GM18858 (cell line): ENCODE results near the gene DIAPH1.

ENCODE experiments used
- ATAC-seq: cut with Tn5 transposase; IDR thresholded peaks from one replicate; pipeline ENCODE4 v1.9.1; 2021; ENCODE audit not compliant: unreplicated experiment

DIAPH1 gene

GRCh38 chr5:141640051-141640415 lies 21.2 kb upstream of the DIAPH1 start:
- ATAC-seq: no peak

- no peak for ATAC-seq
These were observed 20.7 kb upstream of the DIAPH1 start for GRCh38 chr5:141639357-141640050.

- ATAC-seq: no peak
These were observed 20.0 kb upstream of the DIAPH1 start for GRCh38 chr5:141638771-141639170.

GRCh38 chr5:141637767-141638419 lies 19.1 kb upstream of the DIAPH1 start:
- ATAC-seq: no peak

GRCh38 chr5:141637123-141637766 lies 18.4 kb upstream of the DIAPH1 start:
- ATAC-seq: no peak

- peak; percentile 42 for ATAC-seq
These were observed 17.8 kb upstream of the DIAPH1 start, which contains the start of the genes HDAC3 and RELL2 for GRCh38 chr5:141636413-141637122. Gene HDAC3, minus strand, starts transcription at chr5:141636849. Its CDS starts 59 bp downstream, at chr5:141636790. Gene RELL2, plus strand, starts transcription at chr5:141636997. Its CDS starts 1,229 bp downstream, at chr5:141638226.

GRCh38 chr5:141636106-141636412 lies 17.3 kb upstream of the DIAPH1 start:
- no peak for ATAC-seq

GRCh38 chr5:141635646-141636045 lies 16.8 kb upstream of the DIAPH1 start:
- ATAC-seq: no peak

GRCh38 chr5:141634720-141635119 lies 15.9 kb upstream of the DIAPH1 start:
- no peak for ATAC-seq

- peak; percentile 87 for ATAC-seq
These were observed 15.2 kb upstream of the DIAPH1 start for GRCh38 chr5:141633871-141634561.

GRCh38 chr5:141632650-141633049 lies 13.8 kb upstream of the DIAPH1 start:
- ATAC-seq: no peak

- no peak for ATAC-seq
These were observed 11.9 kb upstream of the DIAPH1 start for GRCh38 chr5:141630570-141631140.

- ATAC-seq: no peak
These were observed 9.5 kb upstream of the DIAPH1 start for GRCh38 chr5:141628175-141628788.

- no peak for ATAC-seq
These were observed 4.8 kb upstream of the DIAPH1 start for GRCh38 chr5:141623611-141624010.

- peak; percentile 73 for ATAC-seq
These were observed 4.4 kb upstream of the DIAPH1 start for GRCh38 chr5:141623186-141623585.

- ATAC-seq: peak; percentile 12
These were observed 583 bp downstream of the DIAPH1 start for GRCh38 chr5:141618030-141618803.

GRCh38 chr5:141617682-141618029 lies 1.1 kb downstream of the DIAPH1 start:
- no peak for ATAC-seq

GRCh38 chr5:141617128-141617527 lies 1.7 kb downstream of the DIAPH1 start:
- ATAC-seq: no peak

GRCh38 chr5:141615991-141616720 lies 2.6 kb downstream of the DIAPH1 start:
- ATAC-seq: no peak
